Measurements from ENCODE around the gene FLT3LG. TPM values are rescaled to one million over a fixed set of nuclear protein-coding genes. Genes with fewer than 3 reads are reported as not detected.

Gene FLT3LG
- total RNA-seq, 2 experiments from 2014 or later, result 61.0 to 63.5 TPM

DNA sequence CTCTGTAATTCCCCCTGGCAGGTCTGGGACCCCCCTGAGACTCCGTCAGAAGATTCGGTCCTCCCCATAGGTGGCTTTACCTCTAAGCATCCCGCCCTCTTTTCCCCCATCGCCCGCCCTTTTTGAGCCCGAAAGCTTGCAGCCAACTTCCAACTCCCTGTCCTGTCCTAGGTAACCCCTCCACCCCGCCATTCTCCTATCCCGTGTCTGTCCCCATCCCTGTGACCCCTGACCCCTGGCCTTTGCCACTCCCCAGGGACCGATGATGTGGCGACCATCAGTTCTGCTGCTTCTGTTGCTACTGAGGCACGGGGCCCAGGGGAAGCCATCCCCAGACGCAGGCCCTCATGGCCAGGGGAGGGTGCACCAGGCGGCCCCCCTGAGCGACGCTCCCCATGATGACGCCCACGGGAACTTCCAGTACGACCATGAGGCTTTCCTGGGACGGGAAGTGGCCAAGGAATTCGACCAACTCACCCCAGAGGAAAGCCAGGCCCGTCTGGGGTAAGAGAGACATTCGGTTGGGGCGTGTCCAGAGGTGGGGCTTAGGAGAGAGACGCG, 54.3 kb downstream of the FLT3LG start:
- no peaks in the 10 kb centered on the region for H3K36me3 Mint-ChIP-seq
- H3K4me1 Mint-ChIP-seq, result peaks cover 17% of the 10 kb centered on the region
- peak overlapping the region; percentile 80 for H3K4me3 Mint-ChIP-seq
- DNase-seq, result no peak
- no peaks in the 10 kb centered on the region for H3K9me3 Mint-ChIP-seq
- no peak overlapping the region for H3K27ac Mint-ChIP-seq
- no peaks in the 10 kb centered on the region for H3K27me3 Mint-ChIP-seq

DNA sequence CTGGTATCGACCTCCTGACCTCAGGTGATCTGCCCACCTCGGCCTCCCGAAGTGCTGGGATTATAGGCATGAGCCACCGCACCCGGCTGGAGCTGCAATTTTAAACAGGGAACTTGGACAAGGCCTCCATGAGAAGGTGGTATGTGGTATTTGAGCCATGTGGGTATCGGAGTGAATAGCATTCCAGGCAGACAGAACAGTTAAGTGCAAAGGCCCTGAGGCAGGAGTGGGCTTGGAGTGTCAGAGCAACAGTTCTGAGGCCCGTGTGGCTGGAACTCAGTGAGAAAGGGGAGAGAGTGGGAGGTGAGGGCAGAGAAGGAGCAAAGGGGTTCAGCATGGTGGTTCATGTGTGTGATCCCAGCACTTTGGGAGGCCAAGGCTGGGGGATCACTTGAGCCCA, 56.7 kb downstream of the FLT3LG start:
- Mint-ChIP-seq H3K27ac (no peak overlapping the region), H3K4me1 (peaks cover 30% of the 10 kb centered on the region), H3K27me3 (no peaks in the 10 kb centered on the region), H3K9me3 (no peaks in the 10 kb centered on the region), H3K36me3 (no peaks in the 10 kb centered on the region), H3K4me3 (no peak overlapping the region)
- DNase-seq, result no peak

DNA sequence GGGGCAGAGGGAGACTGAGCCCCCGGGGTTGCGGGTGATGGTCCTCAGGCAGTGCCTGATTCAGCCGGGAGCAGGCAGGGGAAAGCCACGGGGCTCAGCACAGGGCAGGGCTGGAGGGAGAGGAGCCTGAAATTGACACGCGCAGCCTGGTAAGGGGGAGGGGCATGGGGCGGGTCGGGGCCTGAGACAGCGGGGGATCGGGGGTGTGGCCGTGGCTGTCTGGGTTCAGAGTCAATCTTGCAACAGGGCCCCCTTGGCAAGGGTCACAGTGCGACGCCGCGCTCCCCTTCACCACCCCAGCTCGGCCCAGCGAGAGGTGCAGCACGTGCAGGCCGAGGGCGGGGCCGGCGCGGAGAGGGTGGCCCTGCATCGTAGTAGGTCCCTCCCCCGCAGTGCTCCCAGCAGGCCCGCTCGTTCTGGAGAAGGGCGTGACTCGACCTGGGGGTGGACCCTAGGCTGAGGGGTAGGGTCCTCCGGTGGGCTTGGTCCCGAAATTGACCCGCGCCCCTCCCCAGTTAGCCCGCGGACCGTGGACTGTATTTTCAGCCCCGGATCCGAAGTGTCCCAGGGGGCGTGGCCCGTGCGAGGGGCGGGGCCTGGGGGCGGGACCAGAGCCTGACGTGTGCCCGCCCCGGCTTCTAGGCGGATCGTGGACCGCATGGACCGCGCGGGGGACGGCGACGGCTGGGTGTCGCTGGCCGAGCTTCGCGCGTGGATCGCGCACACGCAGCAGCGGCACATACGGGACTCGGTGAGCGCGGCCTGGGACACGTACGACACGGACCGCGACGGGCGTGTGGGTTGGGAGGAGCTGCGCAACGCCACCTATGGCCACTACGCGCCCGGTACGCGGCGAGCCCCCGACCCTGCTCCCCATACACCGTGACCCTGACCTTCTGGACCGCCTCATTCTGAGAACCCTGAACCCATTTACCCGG, 59.8 kb downstream of the FLT3LG start:
- Mint-ChIP-seq H3K36me3 (no peaks in the 10 kb centered on the region), H3K4me1 (peaks cover 18% of the 10 kb centered on the region), H3K9me3 (no peaks in the 10 kb centered on the region), H3K27ac (peak overlapping the region; percentile 72), H3K27me3 (no peaks in the 10 kb centered on the region), H3K4me3 (peak overlapping the region; percentile 77)
- peak; percentile 85 for DNase-seq

DNA sequence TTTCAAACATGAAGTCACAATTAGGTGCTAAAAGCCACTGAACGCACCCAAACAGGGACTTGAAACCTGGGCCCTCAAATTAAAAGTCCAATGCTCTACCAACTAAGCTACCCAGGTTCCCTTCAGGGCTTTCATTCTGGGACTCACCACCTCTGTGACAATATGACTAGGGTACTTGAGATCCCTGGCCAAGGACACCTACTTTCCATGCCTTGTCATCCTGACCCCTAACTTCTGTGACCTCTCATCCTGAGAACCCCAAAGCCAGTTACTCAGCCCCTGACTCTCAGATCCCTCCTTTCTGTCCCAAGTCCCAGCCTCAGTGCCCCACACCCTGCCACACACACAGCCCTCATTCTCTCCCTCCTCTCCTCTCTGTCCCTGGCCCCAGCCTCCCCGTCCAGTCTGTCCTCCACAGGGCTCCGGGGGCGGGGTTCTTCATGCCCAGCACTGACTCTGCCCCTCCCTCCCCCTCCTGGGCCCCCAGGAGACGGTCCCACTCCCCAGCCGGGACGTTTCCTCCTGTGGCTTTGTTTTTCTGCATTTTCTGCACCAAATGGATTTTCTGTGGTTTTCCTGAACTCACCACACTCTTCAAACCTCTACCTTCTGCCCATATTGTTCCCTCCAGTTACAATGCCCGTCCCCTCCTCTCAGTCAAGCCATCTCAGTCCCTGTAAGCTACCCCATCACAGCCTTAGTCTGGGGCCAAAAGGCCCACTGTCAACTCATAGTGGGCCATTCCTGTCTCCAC, 60.8 kb downstream of the FLT3LG start:
- no peak for DNase-seq
- peak overlapping the region; percentile 77 for H3K4me3 Mint-ChIP-seq

More for the DNA sequence above, 60.8 kb downstream of the FLT3LG start:
- Mint-ChIP-seq H3K27ac (peak overlapping the region; percentile 72), H3K27me3 (no peaks in the 10 kb centered on the region), H3K4me1 (peaks cover 18% of the 10 kb centered on the region), H3K36me3 (no peaks in the 10 kb centered on the region), H3K9me3 (no peaks in the 10 kb centered on the region)

Other genes with a start within 250 kb of the FLT3LG start
- gene SLC6A16, start 149.0 kb upstream of the FLT3LG start, total RNA-seq, result 1 to 10 TPM in 1 of 2 experiments, under 1 TPM in 1; 0.86 to 1.4 TPM
- 100 to 1,000 TPM; 110 to 114 TPM for gene CD37, start 138.8 kb upstream of the FLT3LG start, total RNA-seq
- gene TEAD2, start 111.8 kb upstream of the FLT3LG start, total RNA-seq, result not detected
- not detected for gene DKKL1, start 110.3 kb upstream of the FLT3LG start, total RNA-seq
- 1 to 10 TPM in 1 of 2 experiments, under 1 TPM in 1; 0.45 to 1.1 TPM for gene KASH5, start 86.0 kb upstream of the FLT3LG start, total RNA-seq
- not detected for gene PTH2, start 50.8 kb upstream of the FLT3LG start, total RNA-seq
- not detected for gene GFY, start 48.8 kb upstream of the FLT3LG start, total RNA-seq
- not detected for gene SLC17A7, start 32.7 kb upstream of the FLT3LG start, total RNA-seq
- gene PIH1D1, start 22.4 kb upstream of the FLT3LG start, total RNA-seq, result 100 to 1,000 TPM; 140 to 141 TPM
- 10 to 100 TPM; 34.4 to 42.0 TPM for gene ALDH16A1, start 21.0 kb upstream of the FLT3LG start, total RNA-seq
- gene RPL13A, start 13.4 kb downstream of the FLT3LG start, total RNA-seq, result 1,000 to 10,000 TPM; 3,663 to 3,691 TPM
- 1,000 to 10,000 TPM; 2,825 to 2,867 TPM for gene RPS11, start 22.2 kb downstream of the FLT3LG start, total RNA-seq
- 10 to 100 TPM; 11.5 to 12.2 TPM for gene FCGRT, start 38.4 kb downstream of the FLT3LG start, total RNA-seq
- gene RCN3, start 53.8 kb downstream of the FLT3LG start, total RNA-seq, result 1 to 10 TPM; 3.6 to 4.3 TPM
- gene NOSIP, start 106.3 kb downstream of the FLT3LG start, total RNA-seq, result 10 to 100 TPM; 61.4 to 69.5 TPM
- gene PRRG2, start 107.1 kb downstream of the FLT3LG start, total RNA-seq, result 1 to 10 TPM; 1.5 to 1.6 TPM
- gene PRR12, start 117.0 kb downstream of the FLT3LG start, total RNA-seq, result 10 to 100 TPM; 16.0 to 17.8 TPM
- gene RRAS, start 165.9 kb downstream of the FLT3LG start, total RNA-seq, result 1 to 10 TPM; 4.4 to 5.0 TPM
- gene SCAF1, start 168.0 kb downstream of the FLT3LG start, total RNA-seq, result 10 to 100 TPM; 58.9 to 62.2 TPM
- gene IRF3, start 191.6 kb downstream of the FLT3LG start, total RNA-seq, result 100 to 1,000 TPM in 1 of 2 experiments, 10 to 100 TPM in 1; 94.5 to 105 TPM
- 10 to 100 TPM; 74.1 to 81.9 TPM for gene BCL2L12, start 191.7 kb downstream of the FLT3LG start, total RNA-seq
- 100 to 1,000 TPM; 538 to 547 TPM for gene PRMT1, start 203.1 kb downstream of the FLT3LG start, total RNA-seq
- gene ADM5, start 215.4 kb downstream of the FLT3LG start, total RNA-seq, result 10 to 100 TPM in 1 of 2 experiments, 1 to 10 TPM in 1; 9.5 to 12.0 TPM
- 1 to 10 TPM in 1 of 2 experiments, under 1 TPM in 1; 0.89 to 1.1 TPM for gene CPT1C, start 216.9 kb downstream of the FLT3LG start, total RNA-seq